IgD-negative memory B cell (primary cell): Measurements from ENCODE around the gene PSMD11. TPM values are rescaled to one million over a fixed set of nuclear protein-coding genes. Genes with fewer than 3 reads are reported as not detected.

Source experiments
- H3K27ac Mint-ChIP-seq, 3 donors: one replicate each; pipeline ENCODE4 v1.8.0; 2020 to 2022; ENCODE audit warnings: mild to moderate bottlenecking in 3 of 3, mixed read lengths in 3 of 3, moderate library complexity in 1 of 3
- H3K27me3 Mint-ChIP-seq: one replicate; pipeline ENCODE4 v1.8.0; 2021; ENCODE audit warnings: mixed read lengths
- H3K36me3 Mint-ChIP-seq: one replicate; pipeline ENCODE4 v1.8.0; 2020; ENCODE audit warnings: mild to moderate bottlenecking, mixed read lengths
- H3K4me1 Mint-ChIP-seq, 3 donors: one replicate each; pipeline ENCODE4 v1.8.0; 2020 to 2022; ENCODE audit warnings: mixed read lengths in 3 of 3, mild to moderate bottlenecking in 1 of 3
- H3K4me3 Mint-ChIP-seq, 4 donors: one replicate each; pipeline ENCODE4 v1.8.0; 2020 to 2022; ENCODE audit warnings: mild to moderate bottlenecking in 4 of 4, mixed read lengths in 4 of 4, moderate library complexity in 3 of 4
- H3K9me3 Mint-ChIP-seq, 3 donors: one replicate each; pipeline ENCODE4 v1.8.0; 2020 to 2021; ENCODE audit warnings: mixed read lengths in 3 of 3, mild to moderate bottlenecking in 1 of 3
- polyA plus RNA-seq: library from polyadenylated mRNA; unstranded; fragments of 300-500 nt; fragmentation: Illumina TruSeq; gene quantifications from one replicate; pipeline ENCODE4 v1.2.3, GENCODE V29; 2021

PSMD11 gene
- polyA plus RNA-seq, 1 donor from 2014 or later, result 126 TPM

DNA sequence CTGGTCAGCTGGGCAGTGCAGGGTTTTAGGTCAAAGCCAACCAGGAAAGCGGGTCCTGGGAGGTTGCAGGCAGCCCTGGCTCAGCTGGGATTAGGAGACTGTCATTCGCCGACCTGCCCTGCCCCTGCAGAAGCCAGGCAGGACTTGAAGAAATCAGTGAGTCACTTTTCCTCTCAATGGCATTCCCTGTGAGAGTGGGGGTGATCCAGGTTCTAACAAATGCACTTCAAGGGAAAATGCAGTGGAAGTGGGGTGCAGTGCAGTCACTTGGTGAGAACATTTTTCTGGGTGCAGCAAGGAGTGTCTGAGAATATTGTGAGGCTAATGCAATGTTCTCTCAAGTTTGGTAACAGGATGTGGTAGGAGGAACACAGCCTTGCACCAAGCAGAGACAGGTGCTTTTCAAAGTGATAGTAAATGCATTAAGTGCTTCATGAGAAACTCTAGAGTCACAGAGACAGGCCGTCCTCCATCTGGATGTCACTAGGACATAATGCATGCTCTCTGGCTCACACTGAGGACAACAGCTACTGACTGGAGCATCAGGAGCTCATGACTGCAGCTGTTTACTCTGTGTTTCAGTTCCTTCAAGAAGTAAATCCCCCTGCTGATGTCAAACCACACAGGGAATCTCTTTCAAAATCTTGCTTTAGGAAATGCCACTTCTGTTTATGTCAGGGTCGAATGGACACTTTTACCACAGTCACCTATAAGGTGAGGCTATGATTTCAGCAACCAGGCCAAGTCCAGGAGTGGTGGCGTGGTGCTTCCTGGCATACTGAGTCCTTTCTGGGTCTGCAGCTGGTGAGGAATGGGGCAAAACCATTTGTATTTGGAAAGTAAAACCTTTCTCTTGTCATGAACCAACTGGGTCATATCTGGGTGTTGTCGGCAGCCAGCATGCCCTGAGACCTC lies 59.2 kb downstream of the PSMD11 start:
- H3K36me3 Mint-ChIP-seq, result peaks cover 1% of the 10 kb centered on the region
- H3K27me3 Mint-ChIP-seq, result no peaks in the 10 kb centered on the region
- H3K4me1 Mint-ChIP-seq, result peaks cover 31 to 39% (median 34%) of the 10 kb centered on the region in 3 donors
- peak overlapping the region; percentile 46 to 90 (median 68) for H3K4me3 Mint-ChIP-seq
- H3K27ac Mint-ChIP-seq, result peak overlapping the region; percentile 85 to 98 (median 94)
- no peaks in the 10 kb centered on the region for H3K9me3 Mint-ChIP-seq

DNA sequence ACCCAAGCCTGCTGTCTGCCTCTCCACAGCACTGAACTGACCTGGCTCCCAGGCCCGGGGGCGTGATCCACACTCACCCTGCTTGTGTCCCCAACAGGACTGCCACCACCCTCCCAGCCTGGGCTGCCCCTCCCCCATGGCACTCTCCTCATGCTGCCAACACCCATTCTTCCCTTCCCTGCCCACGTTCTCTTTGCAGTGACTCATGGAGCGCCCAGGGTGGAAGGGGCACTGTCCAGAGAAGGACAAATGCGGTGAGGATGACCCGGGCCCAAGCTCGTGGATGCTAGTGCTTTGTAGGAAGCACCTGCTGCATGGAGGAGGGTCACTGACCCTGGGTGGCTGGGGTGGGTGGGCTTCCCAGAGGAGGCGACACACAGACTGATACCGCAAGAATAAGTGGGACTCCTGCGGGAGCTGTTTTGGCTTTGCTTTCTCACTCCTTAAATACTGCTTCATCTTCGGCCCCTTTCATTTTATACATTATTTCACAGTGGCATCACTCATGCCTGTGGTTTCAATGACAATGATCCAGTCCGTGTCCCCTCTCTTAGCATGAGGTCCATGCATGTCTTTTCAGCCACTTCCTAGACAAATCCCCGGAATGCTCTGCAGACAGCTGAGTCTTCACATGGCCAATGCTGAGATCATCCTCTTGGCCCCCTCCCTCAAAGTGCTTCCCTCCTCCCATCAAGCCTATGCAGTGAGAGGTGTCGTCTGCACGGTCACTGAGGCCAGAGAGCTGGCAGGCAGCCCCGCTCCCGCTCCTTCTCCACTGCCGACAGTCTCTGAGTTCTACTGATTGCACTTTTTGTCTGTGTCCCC lies 60.1 kb downstream of the PSMD11 start:
- Mint-ChIP-seq H3K36me3 (peaks cover 1% of the 10 kb centered on the region), H3K27me3 (no peaks in the 10 kb centered on the region), H3K9me3 (no peaks in the 10 kb centered on the region), H3K27ac (peak overlapping the region; percentile 85 to 98 (median 94)), H3K4me3 (peak overlapping the region; percentile 46 to 90 (median 68)), H3K4me1 (peaks cover 34 to 43% (median 38%) of the 10 kb centered on the region in 3 donors)

DNA sequence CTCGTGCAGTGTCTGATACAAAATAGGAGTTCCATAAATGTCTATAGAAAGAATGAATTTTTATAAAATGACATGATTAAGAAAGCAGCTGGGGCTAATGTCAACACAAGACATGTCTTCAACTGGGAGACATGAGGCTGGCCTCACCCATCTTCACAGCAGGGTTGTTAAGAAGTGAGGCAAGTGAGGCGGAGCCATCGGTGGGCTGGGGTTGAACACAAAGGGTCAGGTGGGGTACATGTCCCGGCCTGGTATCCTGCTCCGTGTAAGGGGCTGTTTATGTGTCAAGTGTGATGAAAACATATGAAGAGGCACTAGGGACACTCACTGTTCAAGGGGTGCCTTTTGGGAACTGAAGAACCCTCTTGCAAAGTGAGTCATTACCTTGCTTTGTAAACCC lies 64.6 kb downstream of the PSMD11 start:
- Mint-ChIP-seq H3K4me3 (no peak overlapping the region), H3K27ac (peak overlapping the region in 1 of 3 donors; percentile 75), H3K27me3 (no peaks in the 10 kb centered on the region), H3K36me3 (peaks cover 3% of the 10 kb centered on the region), H3K9me3 (no peaks in the 10 kb centered on the region), H3K4me1 (peaks cover 29 to 33% (median 32%) of the 10 kb centered on the region in 3 donors)

DNA sequence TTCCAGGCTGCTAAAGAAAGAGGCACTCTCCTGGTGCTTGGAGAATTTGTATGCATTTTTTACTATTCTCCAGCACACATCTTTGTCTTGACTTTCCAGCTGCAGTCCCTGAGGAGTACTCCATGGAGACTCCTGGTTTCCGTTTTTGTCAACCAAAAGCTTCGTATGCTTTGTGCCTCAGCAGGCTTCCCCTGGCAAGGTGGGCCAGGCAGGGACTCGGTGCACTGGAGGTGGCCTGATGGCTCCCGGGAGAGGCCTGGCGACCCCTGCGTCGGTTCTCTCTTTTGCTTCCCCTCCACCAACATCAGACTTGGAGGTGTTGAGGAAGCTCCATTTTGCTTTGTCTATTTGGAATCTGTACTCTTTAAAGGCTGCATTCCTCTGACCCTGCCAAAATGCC lies 66.2 kb downstream of the PSMD11 start:
- no peaks in the 10 kb centered on the region for H3K27me3 Mint-ChIP-seq
- no peak overlapping the region for H3K27ac Mint-ChIP-seq
- peaks cover 23 to 24% (median 23%) of the 10 kb centered on the region in 3 donors for H3K4me1 Mint-ChIP-seq
- H3K36me3 Mint-ChIP-seq, result peaks cover 5% of the 10 kb centered on the region
- no peaks in the 10 kb centered on the region for H3K9me3 Mint-ChIP-seq
- H3K4me3 Mint-ChIP-seq, result no peak overlapping the region

DNA sequence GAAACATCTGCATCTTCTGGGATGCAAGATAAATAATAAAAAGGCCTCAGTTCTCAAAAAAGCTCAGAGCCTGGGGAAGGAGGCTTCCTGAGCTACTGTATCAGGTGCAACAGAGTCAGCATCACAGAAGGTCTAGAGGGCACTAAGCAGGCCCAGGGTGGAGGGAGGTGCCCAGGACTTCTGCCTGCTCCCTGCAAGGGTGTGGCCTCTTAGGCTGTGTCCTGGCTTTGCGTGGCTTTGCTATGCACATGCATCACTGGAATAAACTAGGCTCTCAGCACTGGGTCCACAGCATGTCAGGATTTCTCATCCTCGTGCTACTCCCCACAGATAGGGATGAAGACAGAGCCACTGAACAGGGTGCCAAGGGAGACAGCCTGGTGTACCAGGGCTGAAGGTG lies 68.0 kb downstream of the PSMD11 start:
- Mint-ChIP-seq H3K9me3 (no peaks in the 10 kb centered on the region), H3K4me3 (no peak overlapping the region), H3K27ac (no peak overlapping the region), H3K4me1 (peaks cover 30 to 34% (median 33%) of the 10 kb centered on the region in 3 donors), H3K27me3 (no peaks in the 10 kb centered on the region), H3K36me3 (peaks cover 5% of the 10 kb centered on the region)

DNA sequence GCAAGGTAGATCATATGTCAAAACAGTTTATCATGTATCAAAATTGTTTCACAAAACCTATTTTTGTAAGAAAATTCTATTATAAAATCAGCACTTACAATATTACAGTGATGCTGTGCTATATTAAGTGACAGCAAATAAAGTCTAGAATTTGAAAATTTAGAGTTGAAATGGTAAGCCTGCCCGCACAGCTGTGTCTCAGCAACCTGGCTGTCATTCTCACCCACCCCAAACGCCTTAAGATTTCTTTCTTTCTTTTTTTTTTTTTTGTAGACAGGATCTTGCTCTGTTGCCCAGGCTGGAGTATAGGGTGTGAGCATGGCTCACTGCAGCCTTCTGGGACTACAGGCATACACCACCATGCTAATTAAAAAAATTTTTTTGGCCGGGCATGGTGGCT lies 69.3 kb downstream of the PSMD11 start:
- H3K4me3 Mint-ChIP-seq, result no peak overlapping the region
- no peaks in the 10 kb centered on the region for H3K9me3 Mint-ChIP-seq
- H3K27ac Mint-ChIP-seq, result no peak overlapping the region
- peaks cover 5% of the 10 kb centered on the region for H3K36me3 Mint-ChIP-seq
- peaks cover 37 to 40% (median 40%) of the 10 kb centered on the region in 3 donors for H3K4me1 Mint-ChIP-seq
- no peaks in the 10 kb centered on the region for H3K27me3 Mint-ChIP-seq

DNA sequence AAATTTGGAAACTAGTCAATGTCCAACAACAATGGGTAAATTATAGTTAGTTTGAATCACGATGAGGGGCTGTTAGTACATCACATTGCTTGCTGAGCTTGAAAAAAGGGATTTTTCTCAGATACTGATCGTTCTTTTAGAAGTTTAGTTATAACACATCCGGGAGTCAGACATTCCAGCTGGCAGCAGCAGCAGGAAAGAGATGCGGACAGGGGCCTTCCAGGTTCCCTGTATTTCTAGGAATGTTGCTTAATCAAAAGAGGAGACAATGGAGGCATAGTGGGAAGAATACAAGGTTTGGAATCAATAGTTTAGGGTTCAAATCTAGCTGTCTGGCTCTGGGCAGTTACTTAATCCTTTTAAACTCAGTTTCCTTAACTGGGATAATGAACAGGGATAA lies 70.3 kb downstream of the PSMD11 start:
- Mint-ChIP-seq H3K9me3 (no peaks in the 10 kb centered on the region), H3K4me1 (peaks cover 33 to 43% (median 40%) of the 10 kb centered on the region in 3 donors), H3K27me3 (no peaks in the 10 kb centered on the region), H3K27ac (no peak overlapping the region), H3K4me3 (no peak overlapping the region), H3K36me3 (peaks cover 5% of the 10 kb centered on the region)

DNA sequence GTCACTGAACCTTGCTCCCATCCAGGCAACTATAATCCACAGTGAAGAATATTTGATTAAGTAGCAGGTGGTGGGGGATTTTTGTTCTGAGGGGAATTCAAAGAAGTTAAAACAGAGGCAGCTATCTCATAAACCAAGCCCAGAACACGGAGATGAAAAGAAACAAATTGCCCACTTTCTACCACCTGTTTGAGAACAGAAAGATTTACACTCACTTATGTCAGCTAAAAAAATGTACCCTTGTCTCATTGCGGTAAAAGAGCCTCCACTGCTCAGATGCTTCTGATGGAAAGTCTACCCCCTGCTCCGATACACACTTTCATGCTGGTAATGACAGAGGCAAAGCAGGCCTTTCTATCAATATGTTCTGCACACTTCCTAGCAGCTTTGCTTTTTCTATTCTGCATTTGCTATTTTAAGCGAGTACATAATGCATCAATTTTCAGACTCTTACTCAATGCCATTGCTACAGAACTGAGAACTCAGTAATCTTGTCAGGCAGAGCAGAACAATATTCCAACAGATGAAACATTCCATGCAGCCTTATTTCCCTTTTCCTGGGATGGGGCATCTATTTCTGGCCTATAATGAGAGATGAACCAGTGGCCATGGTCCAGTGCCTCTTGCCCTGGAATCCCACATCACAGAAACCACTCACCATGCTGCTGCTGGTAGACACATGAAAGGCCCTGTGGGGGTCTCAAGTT lies 71.5 kb downstream of the PSMD11 start:
- Mint-ChIP-seq H3K27ac (peak overlapping the region; percentile 8 to 39 (median 12)), H3K4me1 (peaks cover 45 to 53% (median 46%) of the 10 kb centered on the region in 3 donors), H3K4me3 (peak overlapping the region in 2 of 4 donors; percentile 10 to 27), H3K27me3 (no peaks in the 10 kb centered on the region), H3K9me3 (no peaks in the 10 kb centered on the region), H3K36me3 (peaks cover 5% of the 10 kb centered on the region)

DNA sequence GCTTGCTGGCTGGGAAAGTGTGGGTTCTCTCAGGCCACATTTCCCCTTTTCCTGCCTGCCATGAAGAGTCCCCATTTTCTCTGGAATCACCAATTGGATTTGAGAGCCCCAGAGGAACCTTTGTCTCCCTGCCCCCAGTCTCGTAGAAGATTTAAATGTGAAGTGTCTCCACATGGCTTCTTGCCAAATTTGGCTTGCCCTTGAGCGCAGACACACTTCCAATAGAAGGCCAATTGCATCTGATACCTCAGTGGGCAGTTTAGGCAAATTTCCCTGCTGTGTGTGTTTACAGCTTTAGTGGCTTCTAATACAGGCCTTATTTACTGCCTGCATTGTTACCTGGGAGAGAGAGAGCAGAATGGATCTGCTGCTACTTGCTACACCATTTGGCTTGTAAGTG lies 72.1 kb downstream of the PSMD11 start:
- Mint-ChIP-seq H3K4me3 (peak overlapping the region in 1 of 4 donors; percentile 9), H3K36me3 (peaks cover 5% of the 10 kb centered on the region), H3K4me1 (peaks cover 45 to 54% (median 45%) of the 10 kb centered on the region in 3 donors), H3K9me3 (no peaks in the 10 kb centered on the region), H3K27ac (peak overlapping the region in 1 of 3 donors; percentile 39), H3K27me3 (no peaks in the 10 kb centered on the region)

DNA sequence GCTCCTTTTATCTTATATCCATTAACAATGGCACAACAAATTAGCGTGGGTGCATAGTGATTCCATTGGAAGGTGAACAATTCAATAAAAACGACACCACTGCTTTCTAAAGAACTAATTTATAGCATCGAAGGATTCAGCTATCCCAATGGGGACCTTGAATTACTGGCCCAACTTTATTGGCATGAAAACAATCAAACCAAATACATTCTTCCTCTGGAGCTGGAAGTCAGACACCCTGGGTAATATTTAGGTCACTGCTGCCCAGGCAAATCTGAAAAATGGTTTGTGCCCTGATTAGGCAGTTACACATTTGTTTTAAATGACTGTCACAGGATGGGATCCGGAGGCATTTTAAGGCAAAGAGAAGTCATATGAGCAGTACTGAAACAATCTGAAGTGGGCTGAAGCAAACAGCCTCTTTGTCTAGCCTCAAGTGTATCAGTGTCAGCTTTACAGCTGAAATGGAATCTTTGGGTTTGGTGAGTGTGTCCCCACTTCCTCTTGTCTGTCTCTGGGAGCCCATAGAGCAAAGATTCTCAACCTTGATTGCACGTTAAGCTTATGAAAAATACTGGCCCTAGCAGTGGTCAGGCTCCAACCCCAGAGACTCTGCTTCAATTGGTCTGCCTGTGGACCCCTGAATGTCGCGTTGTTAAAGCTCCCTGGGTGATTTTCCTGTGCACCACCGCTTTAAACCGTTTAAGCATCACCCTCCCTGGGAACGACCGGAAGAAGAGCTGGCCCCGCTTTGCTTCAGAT lies 72.8 kb downstream of the PSMD11 start:
- H3K9me3 Mint-ChIP-seq, result no peaks in the 10 kb centered on the region
- peak overlapping the region in 3 of 4 donors; percentile 3 to 66 (median 38) for H3K4me3 Mint-ChIP-seq
- peaks cover 5% of the 10 kb centered on the region for H3K36me3 Mint-ChIP-seq
- H3K4me1 Mint-ChIP-seq, result peaks cover 41 to 50% (median 42%) of the 10 kb centered on the region in 3 donors
- no peaks in the 10 kb centered on the region for H3K27me3 Mint-ChIP-seq
- H3K27ac Mint-ChIP-seq, result peak overlapping the region in 2 of 3 donors; percentile 77

DNA sequence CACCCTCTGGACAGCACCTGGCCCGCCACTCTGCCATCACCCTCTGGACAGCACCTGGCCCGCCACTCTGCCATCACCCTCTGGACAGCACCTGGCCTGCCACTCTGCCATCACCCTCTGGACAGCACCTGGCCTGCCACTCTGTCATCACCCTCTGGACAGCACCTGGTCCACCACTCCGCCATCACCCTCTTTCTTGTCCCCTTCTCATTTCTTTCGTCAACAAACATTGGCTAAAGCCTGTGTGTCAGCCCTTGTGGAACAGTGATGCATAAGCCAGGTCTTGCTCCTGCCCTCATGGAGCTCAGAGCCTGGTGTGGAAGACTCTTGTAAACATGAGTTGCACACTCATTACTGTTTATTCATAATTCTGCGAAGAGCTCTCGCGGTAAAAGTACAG lies 73.7 kb downstream of the PSMD11 start:
- H3K4me3 Mint-ChIP-seq, result peak overlapping the region in 3 of 4 donors; percentile 63 to 85 (median 82)
- peaks cover 46 to 56% (median 49%) of the 10 kb centered on the region in 3 donors for H3K4me1 Mint-ChIP-seq
- H3K27me3 Mint-ChIP-seq, result no peaks in the 10 kb centered on the region
- H3K27ac Mint-ChIP-seq, result peak overlapping the region in 2 of 3 donors; percentile 77
- H3K36me3 Mint-ChIP-seq, result peaks cover 5% of the 10 kb centered on the region
- no peaks in the 10 kb centered on the region for H3K9me3 Mint-ChIP-seq

DNA sequence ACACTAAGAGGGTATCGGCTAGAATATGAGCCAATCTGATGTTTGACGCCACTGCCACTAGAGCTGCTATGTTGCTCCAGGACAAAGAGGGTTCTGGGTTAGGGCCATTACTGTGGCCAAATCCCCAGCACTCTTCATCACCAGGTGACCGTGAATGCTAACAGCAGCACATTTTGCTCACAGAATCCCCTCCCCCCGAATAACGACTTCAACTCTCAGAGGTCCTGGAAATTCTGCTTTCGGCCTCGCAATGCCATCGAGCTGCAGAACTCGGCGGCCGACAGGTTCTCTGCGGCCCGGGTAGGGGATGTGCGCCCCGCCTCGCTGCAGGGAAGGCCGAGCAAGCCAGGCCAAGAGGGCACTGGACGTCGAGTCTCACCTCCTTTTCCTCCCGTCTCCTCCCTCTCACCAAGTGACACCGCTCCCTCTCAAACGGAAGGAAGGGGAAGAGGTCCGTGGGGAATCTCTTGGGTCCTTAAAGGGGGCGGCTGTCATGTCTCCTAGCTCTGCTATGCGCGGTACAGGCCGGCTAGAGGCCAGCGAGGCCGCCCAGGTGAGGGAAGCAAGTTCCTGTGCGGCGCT lies 74.4 kb downstream of the PSMD11 start:
- Mint-ChIP-seq H3K9me3 (no peaks in the 10 kb centered on the region), H3K27me3 (no peaks in the 10 kb centered on the region), H3K4me3 (peak overlapping the region; percentile 61 to 85 (median 72)), H3K4me1 (peaks cover 51 to 60% (median 54%) of the 10 kb centered on the region in 3 donors), H3K36me3 (peaks cover 2% of the 10 kb centered on the region), H3K27ac (peak overlapping the region; percentile 22 to 77 (median 67))

DNA sequence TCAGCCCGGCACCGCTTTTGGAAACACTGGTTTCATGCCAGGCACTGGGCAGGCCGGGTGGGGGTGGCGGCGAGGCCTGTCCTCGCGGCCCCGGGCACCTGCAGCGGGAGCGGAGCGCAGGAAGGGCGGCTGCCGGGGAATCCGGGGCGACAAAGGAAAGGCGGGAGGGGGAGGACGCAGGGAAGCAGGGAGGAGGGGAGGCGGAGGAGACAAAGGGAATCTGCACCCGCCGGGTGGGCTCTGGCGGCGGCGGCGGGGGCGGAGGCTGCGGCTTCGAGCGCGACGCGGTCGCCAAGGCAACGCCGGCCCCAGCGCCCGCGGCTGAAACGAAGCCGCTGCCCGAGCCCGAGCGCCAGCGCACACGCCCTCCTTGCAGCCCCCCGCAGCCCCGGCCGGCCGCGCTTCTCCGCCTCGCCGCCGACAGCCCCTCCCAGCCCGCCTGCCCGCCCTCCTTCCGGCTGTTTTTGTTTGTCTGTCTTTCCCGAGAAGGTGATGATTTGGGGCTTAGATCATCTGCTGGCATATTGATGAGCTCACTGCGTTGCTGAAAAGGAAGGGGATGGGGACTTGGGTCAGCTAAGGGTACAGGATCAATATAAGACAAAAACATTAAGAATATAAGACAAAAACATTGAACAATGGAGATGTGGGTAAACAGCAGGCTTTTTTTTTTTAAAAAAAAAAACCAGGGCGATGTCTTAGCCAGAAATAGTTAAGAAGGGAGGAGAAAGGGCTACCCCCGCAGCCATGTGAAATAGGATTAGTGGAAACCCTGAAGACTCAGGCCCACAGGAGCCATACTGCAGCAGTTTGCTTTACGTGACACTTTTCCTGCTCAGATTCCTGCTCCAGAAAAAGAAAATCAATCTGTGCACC lies 75.2 kb downstream of the PSMD11 start:
- Mint-ChIP-seq H3K4me1 (peaks cover 56 to 66% (median 60%) of the 10 kb centered on the region in 3 donors), H3K9me3 (no peaks in the 10 kb centered on the region), H3K27me3 (no peaks in the 10 kb centered on the region), H3K27ac (peak overlapping the region; percentile 73 to 87 (median 80)), H3K36me3 (peaks cover 2% of the 10 kb centered on the region), H3K4me3 (peak overlapping the region; percentile 76 to 92 (median 82))
